Effector memory CD8-positive, alpha-beta T cell (primary cell): ENCODE results near the gene RAB41.
"Not testable (repeated sequence)": the region's sequence is repeated elsewhere in the genome, so short reads cannot be mapped to it uniquely, and the experiment has no call there.

Experiments used
- ATAC-seq: fragments of 150-1000 bp; cut with Tn5 transposase; replicated peaks from 2 replicates; pipeline ENCODE4 v1.10.0; 2021; ENCODE audit warnings: mild to moderate bottlenecking, moderate library complexity
- DNase-seq, 3 experiments: peaks; one replicate each; pipeline ENCODE4 v3.0.0; 2021
- H3K27ac Mint-ChIP-seq, 2 donors: one replicate each; pipeline ENCODE4 v1.8.0; 2022; ENCODE audit warnings: mild to moderate bottlenecking in 2 of 2, mixed read lengths in 2 of 2, moderate library complexity in 2 of 2
- H3K27me3 Mint-ChIP-seq, 2 donors: one replicate each; pipeline ENCODE4 v1.8.0; 2022; ENCODE audit warnings: mixed read lengths in 2 of 2
- H3K36me3 Mint-ChIP-seq: one replicate; pipeline ENCODE4 v1.8.0; 2022; ENCODE audit warnings: mild to moderate bottlenecking, moderate library complexity, mixed read lengths; ENCODE audit not compliant: insufficient read depth
- H3K4me1 Mint-ChIP-seq, 2 donors: one replicate each; pipeline ENCODE4 v1.8.0; 2022; ENCODE audit warnings: low read depth in 2 of 2, mixed read lengths in 2 of 2
- H3K4me3 Mint-ChIP-seq, 2 donors: one replicate each; pipeline ENCODE4 v1.8.0; 2022; ENCODE audit warnings: mild to moderate bottlenecking in 2 of 2, mixed read lengths in 2 of 2, moderate library complexity in 2 of 2
- H3K9me3 Mint-ChIP-seq, 2 donors: one replicate each; pipeline ENCODE4 v1.8.0; 2022; ENCODE audit warnings: mixed read lengths in 2 of 2
- total RNA-seq, 9 experiments: gene quantifications; one replicate each; lab custom pipeline; 2026; lab: John Stamatoyannopoulos, UW

The RAB41 gene
- 0 reads per million in 9 experiments for total RNA-seq

GRCh38 chrX:70281951-70282350, at the start of gene RAB41:
TSS of gene RAB41 (plus strand) at chrX:70282172. CDS start at chrX:70282218, 46 bp downstream.
- Mint-ChIP-seq H3K27me3 (no peaks in the 10 kb centered on the region), H3K27ac (no peak within 1 kb of the TSS), H3K4me3 (no peak within 1 kb of the TSS), H3K4me1 (peaks cover 0 to 1% of the 10 kb centered on the region in 2 donors), H3K9me3 (no peaks in the 10 kb centered on the region), H3K36me3 (no peaks in the 10 kb centered on the region)
- no peak for DNase-seq
- no peak for ATAC-seq

GRCh38 chrX:70234355-70234754, 47.6 kb upstream of the RAB41 start, which contains the start of gene AWAT1:
TSS of gene AWAT1 (plus strand) at chrX:70234655. CDS start at chrX:70234696, 41 bp downstream.
- Mint-ChIP-seq H3K27me3 (no peaks in the 10 kb centered on the region), H3K9me3 (no peaks in the 10 kb centered on the region), H3K4me1 (peaks cover 0 to 8% of the 10 kb centered on the region in 2 donors), H3K27ac (no peak within 1 kb of the TSS), H3K36me3 (no peaks in the 10 kb centered on the region), H3K4me3 (no peak within 1 kb of the TSS)
- ATAC-seq, result no peak
- DNase-seq, result no peak

DNA sequence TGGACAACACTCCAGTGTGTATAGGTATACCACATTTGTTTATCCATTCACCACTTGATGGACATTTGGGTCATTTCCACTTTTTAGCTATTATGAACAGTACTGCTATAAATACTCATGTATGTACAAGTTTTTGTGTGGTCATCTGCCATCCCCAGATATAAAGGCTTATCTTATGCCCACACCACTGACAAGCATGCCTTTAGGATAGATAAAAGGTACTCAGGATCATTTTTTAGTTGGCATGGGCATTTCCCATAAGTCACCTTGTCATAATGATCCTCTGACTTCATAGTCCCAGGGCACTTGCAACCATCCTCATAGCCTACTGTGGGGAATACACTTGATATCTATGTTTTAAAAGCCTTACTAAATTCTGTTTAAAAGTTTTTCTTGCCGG, 41.2 kb upstream of the RAB41 start:
- no peaks in the 10 kb centered on the region for H3K9me3 Mint-ChIP-seq
- no peak for DNase-seq
- no peak for ATAC-seq
- no peak overlapping the region for H3K27ac Mint-ChIP-seq
- H3K27me3 Mint-ChIP-seq, result no peaks in the 10 kb centered on the region
- H3K36me3 Mint-ChIP-seq, result no peaks in the 10 kb centered on the region
- H3K4me1 Mint-ChIP-seq, result no peaks in the 10 kb centered on the region
- no peak overlapping the region for H3K4me3 Mint-ChIP-seq

GRCh38 chrX:70241501-70241900, 40.5 kb upstream of the RAB41 start:
- DNase-seq (no peak), ATAC-seq (no peak)
- H3K27me3 Mint-ChIP-seq, result no peaks in the 10 kb centered on the region
- H3K9me3 Mint-ChIP-seq, result no peaks in the 10 kb centered on the region
- H3K4me1 Mint-ChIP-seq, result no peaks in the 10 kb centered on the region
- no peaks in the 10 kb centered on the region for H3K36me3 Mint-ChIP-seq
- no peak overlapping the region for H3K4me3 Mint-ChIP-seq
- H3K27ac Mint-ChIP-seq, result no peak overlapping the region

- not testable (repeated sequence) for H3K9me3 Mint-ChIP-seq, H3K27me3 Mint-ChIP-seq, H3K4me3 Mint-ChIP-seq, ATAC-seq, H3K4me1 Mint-ChIP-seq, DNase-seq, H3K36me3 Mint-ChIP-seq, H3K27ac Mint-ChIP-seq
Observed at GRCh38 chrX:70243601-70244000, 38.4 kb upstream of the RAB41 start.

GRCh38 chrX:70244881-70245280, 37.1 kb upstream of the RAB41 start:
- Mint-ChIP-seq H3K36me3 (no peaks in the 10 kb centered on the region), H3K27ac (no peak overlapping the region), H3K9me3 (no peaks in the 10 kb centered on the region), H3K4me1 (no peaks in the 10 kb centered on the region), H3K27me3 (no peaks in the 10 kb centered on the region), H3K4me3 (no peak overlapping the region)
- ATAC-seq (no peak), DNase-seq (no peak)

DNA sequence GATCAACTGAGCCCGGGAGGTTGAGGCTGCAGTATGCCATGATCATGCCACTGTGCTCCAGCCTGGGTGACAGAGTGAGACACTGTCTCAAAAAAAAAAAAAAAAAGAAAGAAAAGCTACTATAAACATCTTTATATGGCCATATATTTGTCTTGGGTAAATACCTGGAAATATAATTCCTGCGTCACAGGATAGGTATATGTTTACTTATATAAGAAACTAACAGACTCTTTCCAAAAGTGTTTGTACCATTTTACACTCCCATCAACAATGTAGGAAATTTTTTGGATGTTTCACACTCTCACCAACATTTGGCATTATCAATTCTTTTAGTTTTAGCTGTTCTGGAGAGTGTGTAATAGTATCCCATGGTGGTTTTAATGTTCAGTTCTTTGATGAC, 34.7 kb upstream of the RAB41 start:
- no peaks in the 10 kb centered on the region for H3K36me3 Mint-ChIP-seq
- DNase-seq (no peak), ATAC-seq (no peak)
- no peaks in the 10 kb centered on the region for H3K4me1 Mint-ChIP-seq
- H3K9me3 Mint-ChIP-seq, result no peaks in the 10 kb centered on the region
- H3K4me3 Mint-ChIP-seq, result no peak overlapping the region
- H3K27me3 Mint-ChIP-seq, result no peaks in the 10 kb centered on the region
- H3K27ac Mint-ChIP-seq, result no peak overlapping the region

DNA sequence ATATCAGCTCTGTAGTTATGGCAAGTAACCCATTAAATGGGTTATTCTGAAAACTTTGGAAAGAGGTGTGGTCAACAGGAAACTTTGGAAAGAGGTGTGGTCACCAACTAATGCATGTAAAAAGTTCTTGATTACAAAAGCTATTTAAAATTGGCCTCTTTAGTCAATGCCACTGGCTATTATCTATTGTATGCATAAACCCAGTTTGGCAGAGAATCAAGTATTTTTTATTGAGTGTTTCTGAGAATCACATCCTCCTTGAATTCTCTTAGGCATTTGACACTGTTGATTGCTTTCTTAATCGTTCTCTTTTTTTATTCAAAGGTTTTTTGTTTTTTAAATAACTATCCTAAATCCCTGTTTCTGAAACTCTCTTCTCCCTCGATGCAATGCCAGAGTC, 29.5 kb upstream of the RAB41 start:
- H3K9me3 Mint-ChIP-seq, result no peaks in the 10 kb centered on the region
- no peaks in the 10 kb centered on the region for H3K36me3 Mint-ChIP-seq
- no peak overlapping the region for H3K27ac Mint-ChIP-seq
- DNase-seq, result no peak
- no peaks in the 10 kb centered on the region for H3K4me1 Mint-ChIP-seq
- H3K27me3 Mint-ChIP-seq, result no peaks in the 10 kb centered on the region
- H3K4me3 Mint-ChIP-seq, result no peak overlapping the region
- ATAC-seq, result no peak

GRCh38 chrX:70253377-70254062, 28.5 kb upstream of the RAB41 start:
- DNase-seq (no peak), ATAC-seq (no peak)
- Mint-ChIP-seq H3K27ac (no peak overlapping the region), H3K36me3 (no peaks in the 10 kb centered on the region), H3K4me1 (peaks cover 3% of the 10 kb centered on the region in 2 donors), H3K27me3 (no peaks in the 10 kb centered on the region), H3K9me3 (no peaks in the 10 kb centered on the region), H3K4me3 (no peak overlapping the region)

- Mint-ChIP-seq H3K4me3 (no peak overlapping the region), H3K27me3 (no peaks in the 10 kb centered on the region), H3K9me3 (no peaks in the 10 kb centered on the region), H3K4me1 (peaks cover 3% of the 10 kb centered on the region in 2 donors), H3K27ac (no peak overlapping the region), H3K36me3 (no peaks in the 10 kb centered on the region)
- ATAC-seq (no peak), DNase-seq (no peak)
Observed at GRCh38 chrX:70254063-70254400, 27.9 kb upstream of the RAB41 start.

DNA sequence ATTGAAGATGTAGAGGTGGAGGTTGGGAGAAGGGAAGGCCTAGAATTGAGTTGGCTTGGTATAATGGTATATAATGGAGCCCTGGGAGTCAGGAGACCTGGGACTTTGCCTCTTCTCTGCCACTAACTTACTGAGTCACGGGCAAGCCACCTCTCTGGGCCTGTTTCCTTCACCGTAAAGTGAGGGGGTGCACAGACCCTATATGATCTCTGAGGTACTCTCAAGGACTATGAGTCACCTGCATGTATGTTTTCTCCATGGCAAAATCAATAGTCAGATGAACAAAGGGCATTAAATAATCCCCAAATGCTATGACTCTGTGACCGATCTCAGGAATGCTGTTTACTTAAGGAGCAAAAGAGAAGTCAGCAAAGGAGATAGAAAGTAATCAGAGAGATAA, 27.1 kb upstream of the RAB41 start:
- Mint-ChIP-seq H3K27ac (no peak overlapping the region), H3K9me3 (no peaks in the 10 kb centered on the region), H3K36me3 (no peaks in the 10 kb centered on the region), H3K4me1 (peaks cover 3% of the 10 kb centered on the region in 2 donors), H3K4me3 (no peak overlapping the region), H3K27me3 (no peaks in the 10 kb centered on the region)
- DNase-seq (no peak), ATAC-seq (no peak)

DNA sequence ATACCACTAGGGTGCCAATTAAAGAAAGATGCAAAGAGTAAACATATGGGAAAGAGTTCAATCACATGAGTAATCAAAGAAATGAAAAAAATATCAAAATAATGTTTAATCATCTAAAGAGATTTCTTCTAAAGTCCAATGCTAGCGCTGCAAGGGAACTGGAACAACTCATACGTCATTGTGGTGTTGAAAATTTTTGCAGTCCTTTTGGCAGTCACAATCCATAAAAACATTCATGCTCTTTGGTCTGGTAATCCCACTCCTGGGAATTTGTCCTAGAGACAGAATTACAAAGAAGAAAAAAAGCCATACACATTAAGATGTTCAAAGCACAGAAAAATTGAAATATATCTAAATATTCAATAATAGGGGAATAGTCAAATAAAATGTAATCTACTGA, 26.5 kb upstream of the RAB41 start:
- ATAC-seq (no peak), DNase-seq (no peak)
- Mint-ChIP-seq H3K27ac (no peak overlapping the region), H3K27me3 (no peaks in the 10 kb centered on the region), H3K36me3 (no peaks in the 10 kb centered on the region), H3K4me3 (no peak overlapping the region), H3K4me1 (peaks cover 3% of the 10 kb centered on the region in 2 donors), H3K9me3 (no peaks in the 10 kb centered on the region)

GRCh38 chrX:70257423-70258288, 24.3 kb upstream of the RAB41 start:
- Mint-ChIP-seq H3K4me1 (peaks cover 3% of the 10 kb centered on the region in 2 donors), H3K27me3 (no peaks in the 10 kb centered on the region), H3K27ac (no peak overlapping the region)

DNA sequence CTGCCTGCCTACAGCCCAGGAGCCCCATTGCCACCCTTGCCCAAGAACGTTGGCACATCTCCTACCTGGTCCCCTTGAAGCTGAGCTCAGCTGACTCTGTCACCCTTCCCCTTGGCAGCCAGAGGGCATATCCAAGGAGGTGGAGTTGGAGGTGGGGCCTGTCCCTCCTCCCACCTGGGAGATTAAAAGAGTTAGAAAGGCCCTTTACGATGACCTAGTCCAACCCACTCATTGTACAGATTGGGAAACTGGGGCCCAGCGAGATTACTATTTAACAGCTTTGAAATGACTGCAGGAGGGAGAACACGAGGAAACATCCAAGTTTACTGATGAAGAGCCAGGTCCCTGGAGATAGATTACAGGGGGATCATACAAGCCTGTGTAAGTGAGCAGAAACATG, 21.9 kb upstream of the RAB41 start, which contains the start of gene P2RY4:
P2RY4 (minus strand) TSS at position 101 of the 400 bp plus-strand sequence. CDS start 580 bp downstream, outside the sequence.
- Mint-ChIP-seq H3K27ac (no peak within 1 kb of the TSS), H3K36me3 (no peaks in the 10 kb centered on the region), H3K4me1 (peaks cover 3% of the 10 kb centered on the region in 2 donors), H3K4me3 (no peak within 1 kb of the TSS), H3K27me3 (no peaks in the 10 kb centered on the region), H3K9me3 (no peaks in the 10 kb centered on the region)
- ATAC-seq (no peak), DNase-seq (no peak)

More at GRCh38 chrX:70257423-70258288, 24.3 kb upstream of the RAB41 start:
- Mint-ChIP-seq H3K36me3 (no peaks in the 10 kb centered on the region), H3K9me3 (no peaks in the 10 kb centered on the region), H3K4me3 (no peak overlapping the region)
- ATAC-seq (no peak), DNase-seq (no peak)
